ENCODE measurements around the gene HCCS.
"Not testable (repeated sequence)": the region's sequence is repeated elsewhere in the genome, so short reads cannot be mapped to it uniquely, and the experiment has no call there.

Gene HCCS

DNA sequence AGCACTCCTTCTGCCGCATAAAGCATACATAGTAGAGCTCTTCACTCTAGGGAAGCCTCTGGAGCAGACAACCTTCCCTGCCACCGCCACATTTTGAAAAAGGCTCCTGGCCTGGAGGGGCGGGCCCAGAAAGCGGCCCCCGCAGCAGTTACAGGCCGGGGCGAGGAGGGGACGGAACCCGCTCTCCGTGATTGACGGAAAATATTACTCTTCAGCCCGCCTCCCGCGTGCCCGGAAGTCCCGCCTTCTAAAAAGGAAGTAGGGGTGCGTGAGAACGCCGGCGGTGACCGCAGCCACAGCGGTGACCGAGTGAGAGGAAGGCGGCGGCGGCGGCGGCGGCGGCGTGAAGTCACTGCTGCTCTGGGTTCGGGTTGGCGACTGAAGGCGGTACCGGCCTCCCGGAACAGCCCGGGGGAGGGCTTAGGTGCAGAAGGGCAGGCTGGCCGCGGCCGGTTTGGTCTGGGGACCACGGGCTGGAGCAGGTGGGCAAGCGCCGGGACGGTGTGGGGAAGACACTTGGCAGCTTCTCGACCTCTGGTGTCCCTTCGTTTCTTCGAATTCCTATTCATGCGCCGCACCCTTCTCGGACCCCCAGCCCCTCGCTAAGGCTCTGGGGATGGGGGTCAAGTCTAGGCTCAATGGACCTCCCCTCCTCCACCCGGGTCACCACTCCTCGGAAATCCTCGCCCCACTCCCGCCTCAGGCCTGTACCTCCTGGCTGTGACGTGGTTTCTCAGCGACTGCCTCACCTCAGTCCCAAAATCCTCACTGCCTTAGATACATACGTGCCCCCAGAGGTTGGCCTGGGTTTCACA, at the start of gene HCCS:
HCCS (plus strand) TSS at position 296 of the 815 bp plus-strand sequence. CDS start 729 bp downstream, outside the sequence.
- peak; percentile 58 for DNase-seq (ENCODE audit: low read depth)

DNA sequence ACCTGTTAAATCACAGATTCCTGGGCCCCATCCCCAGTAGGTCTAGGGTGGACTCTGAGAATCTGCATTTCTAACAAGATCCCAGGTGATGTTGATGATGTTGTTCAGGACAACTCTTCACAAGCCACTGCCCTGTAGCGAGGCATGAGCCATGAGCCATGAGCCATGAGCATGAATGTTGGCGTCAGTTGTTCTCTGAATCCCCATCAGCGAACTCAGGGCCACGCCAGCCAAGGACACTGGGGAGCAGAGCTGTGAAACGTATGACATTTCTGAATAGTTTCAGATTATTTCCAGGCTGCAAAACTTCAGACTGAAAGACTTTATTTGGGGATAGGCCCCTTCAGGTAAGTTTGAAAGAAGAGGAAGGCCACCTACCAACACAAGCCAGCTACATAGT, 46.9 kb upstream of the HCCS start:
- DNase-seq (ENCODE audit: low read depth) = no peak

DNA sequence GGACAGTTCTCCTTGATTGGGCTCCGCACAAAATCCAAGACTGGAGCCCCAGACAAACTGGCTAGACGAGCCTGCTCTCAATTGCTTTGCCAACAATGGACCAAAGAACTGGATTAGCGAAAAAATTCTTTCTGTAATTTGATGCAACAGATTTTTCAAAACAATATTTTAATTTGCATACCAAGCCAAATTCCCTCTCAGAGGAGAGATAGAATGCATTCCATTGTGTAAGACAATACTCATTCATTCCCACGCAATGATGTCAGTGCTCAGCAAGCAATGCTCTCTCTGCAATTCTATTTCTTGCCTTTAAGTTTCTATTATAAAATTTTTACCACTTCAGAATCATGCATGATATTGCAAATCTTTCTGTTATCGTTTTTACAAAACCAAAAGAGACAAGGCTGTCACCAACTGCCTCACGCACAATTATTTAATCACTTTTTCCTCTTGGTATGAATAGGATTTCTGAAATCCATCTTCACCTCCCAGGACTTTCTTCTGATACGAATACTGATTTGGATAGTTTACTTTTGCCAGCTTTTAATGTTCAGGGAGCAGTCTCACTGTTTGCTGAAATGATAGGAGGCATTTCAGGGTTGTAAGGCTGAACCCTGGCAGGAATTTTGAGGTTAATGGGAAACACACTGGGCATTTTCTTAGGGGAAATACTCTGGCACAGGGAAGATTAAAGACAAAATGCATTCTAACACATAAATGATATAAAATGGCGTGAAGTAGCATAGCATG, 46.1 kb upstream of the HCCS start:
- DNase-seq (ENCODE audit: low read depth) = no peak

DNA sequence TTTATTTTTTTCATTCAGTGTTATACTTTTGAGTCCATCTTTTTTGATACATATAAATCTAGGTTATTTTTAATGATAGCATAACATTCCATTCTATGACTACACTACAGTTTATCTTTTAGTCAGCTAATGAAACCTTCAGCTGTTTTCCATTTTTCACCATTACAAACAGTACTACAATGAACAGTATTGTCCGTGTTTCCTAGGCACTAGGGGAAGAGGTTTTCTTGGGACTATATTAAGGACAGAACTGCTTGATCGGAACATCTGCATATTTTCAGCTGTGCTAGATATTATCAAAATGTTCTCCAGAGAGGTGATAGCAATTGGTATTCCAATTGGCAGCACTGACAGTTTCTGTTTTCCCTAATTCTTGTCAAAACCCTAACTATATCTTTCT, 44.3 kb upstream of the HCCS start:
- DNase-seq (ENCODE audit: low read depth) = no peak

DNA sequence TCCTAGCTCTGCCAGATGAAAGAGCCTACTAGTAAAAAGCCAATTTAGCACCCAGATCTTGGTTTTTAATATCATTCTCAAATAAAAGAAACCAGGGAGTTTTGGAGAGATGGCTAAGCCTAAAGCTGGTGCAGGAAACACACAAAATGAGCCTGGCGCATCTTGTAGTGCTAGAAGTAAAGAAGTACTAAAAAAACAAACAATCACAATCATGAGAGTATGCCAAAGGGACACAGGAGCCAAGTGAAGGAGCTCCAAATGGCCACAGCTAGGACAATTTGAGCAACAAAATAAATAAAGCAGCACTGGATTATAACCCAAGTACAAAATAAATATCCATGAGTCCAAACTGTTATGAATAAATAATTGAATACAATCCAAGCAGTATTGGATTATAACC, 37.8 kb upstream of the HCCS start:
- DNase-seq (ENCODE audit: low read depth) = no peak

DNA sequence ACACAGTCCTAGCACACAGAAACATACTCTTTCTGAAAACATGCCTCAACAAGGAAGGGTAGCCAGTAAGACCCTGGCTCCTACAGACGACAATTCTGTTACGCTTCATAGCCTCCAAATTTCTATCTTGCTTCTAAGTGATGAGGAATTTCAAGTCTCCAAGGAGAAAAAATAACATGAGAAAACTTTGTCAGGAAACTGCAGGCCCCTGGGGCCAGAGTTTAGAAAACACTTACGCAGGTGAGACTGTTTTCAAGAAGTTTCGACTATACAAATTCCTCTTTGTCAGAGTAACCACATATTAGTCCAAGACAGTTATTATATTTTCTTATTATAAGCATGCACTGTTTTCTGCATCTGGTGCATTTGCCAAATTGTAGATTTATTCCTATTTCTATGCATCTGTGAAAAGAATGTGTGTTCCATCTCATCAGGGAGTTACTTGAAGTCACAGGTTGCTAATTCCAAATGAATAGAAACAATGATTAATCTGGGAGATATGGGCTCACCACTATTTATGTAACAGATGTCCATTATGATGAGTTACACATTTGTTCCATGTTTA, 30.3 kb upstream of the HCCS start:
- DNase-seq (ENCODE audit: low read depth) = no peak

DNA sequence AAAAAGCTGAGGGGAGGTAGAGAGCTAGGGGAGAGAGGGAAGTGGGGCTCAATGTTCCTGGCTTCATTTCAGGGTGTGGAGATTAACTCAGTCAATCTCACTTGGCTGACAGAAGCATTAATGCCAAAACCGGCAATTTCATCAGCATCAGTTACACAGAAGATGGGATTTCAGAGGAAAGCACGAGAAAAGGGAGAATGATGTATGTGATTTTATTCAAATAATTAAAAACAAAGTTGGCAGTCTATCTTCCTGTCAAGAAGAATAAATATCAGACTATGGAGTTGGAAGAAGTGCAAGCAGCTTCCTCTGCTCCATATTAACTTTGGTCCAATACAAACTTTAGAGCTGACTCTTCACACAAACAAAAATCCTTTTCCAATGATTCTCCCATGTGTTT, 29.6 kb upstream of the HCCS start:
- DNase-seq (ENCODE audit: low read depth) = no peak

DNA sequence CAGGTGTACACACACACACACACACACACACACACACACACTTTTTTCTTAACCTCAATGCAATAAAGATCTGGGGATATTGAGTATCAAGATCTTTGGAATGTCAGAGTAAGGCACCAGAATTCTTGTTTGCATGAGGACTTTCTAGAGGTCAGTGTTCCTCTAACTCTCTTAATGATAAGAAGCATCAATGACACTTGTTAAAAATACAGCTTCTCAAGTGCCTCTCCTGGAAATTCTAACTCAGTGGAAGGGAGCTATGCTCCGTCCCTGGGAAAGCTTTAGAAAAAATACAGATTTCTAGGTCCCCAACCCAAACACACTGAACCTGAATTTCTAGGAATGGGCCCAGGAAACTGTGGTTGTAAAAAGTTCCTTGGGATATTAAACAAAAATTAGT, 25.8 kb upstream of the HCCS start:
- no peak for DNase-seq (ENCODE audit: low read depth)

DNA sequence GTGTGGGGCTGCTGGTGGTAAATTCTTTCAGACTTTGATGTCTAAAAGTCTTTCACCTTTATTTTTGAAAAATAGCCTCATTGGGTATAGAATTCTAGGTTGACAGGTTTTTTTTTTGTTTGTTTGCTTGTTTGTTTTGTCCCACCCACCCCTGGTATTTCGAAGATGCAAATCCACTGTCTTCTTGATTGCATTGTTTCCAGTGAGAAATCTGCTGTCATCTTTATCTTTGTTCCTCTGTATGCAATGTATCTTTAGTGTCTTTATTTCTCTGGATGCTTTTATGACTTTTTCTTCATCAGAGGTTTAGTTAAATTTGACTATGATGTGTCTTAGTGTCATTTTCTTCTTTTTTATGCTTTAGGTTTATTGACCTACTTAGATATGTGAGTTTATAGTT, 21.3 kb upstream of the HCCS start:
- DNase-seq (ENCODE audit: low read depth) = no peak

DNA sequence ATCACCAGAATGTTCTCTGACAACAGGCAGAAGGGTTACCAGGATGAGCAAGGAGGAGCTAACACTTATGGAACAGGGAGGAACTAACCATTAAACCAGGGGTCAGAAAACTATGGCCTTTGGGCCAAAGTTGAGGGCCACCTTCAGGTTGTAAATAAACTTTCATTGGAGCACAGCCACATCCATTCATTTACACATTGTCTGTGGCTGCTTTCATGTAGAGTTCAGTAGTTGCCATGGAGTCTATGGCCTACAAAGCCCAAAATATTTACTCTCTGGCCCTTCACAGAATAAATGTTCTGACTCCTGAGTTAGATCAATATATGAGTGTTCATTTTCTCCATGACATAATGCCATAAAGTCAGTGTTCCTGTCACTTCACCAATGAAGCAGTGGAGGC, 13.2 kb upstream of the HCCS start:
- DNase-seq (ENCODE audit: low read depth) = no peak

DNA sequence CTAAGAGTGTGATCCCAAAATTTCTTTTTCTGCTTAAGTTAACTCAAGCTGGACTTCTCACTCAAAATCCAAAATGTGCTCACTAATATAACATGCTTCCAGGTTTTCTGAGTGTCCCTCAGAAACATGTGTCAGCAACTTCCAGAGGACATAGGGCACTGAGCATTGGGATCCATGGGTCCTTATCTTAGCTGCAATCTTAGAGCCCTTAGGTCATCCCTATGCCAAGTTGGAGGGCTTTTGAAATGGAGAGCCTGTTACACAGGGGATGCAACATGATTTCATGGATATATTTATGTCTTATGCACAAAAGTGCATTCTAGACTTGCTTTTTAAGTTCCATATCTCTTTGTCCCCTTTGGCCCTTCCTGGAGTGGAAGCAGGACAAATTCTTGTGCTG, 11.7 kb upstream of the HCCS start:
- no peak for DNase-seq (ENCODE audit: low read depth)

DNA sequence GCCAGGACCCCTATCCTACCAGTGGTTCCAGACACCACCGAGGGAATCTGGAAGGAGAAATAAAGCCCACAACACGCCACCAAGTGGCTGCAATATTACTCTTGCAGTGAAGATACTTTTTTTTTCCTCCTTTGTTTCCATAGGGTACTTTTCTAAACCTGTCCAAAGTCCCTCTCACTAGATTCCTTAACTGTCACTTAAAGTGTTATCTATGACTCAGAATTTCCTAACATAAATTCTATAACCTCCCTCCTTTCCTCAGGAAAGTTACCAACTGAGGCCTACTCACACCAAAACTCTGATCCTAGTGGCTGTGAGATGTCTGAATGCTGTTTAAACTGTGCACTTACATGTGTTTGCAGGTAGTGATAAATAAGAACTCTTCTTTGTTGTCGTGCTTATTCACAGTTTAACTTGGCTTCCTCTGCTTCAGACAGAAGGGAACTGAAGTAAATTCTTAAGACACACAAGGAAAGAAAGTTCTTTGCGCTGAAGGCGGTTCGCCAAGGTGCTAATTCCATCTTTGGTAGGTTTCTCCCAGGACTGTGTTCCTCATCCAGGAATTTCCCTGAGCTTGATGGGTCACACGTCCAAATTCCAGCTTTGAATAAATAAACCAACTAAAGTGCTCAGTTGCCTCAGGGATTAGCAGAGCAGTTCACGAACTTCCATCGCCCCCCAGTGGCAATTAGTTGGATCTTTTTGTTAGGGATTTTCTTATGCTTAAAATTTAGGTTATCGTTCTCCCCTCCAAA, 10.7 kb upstream of the HCCS start:
- DNase-seq (ENCODE audit: low read depth) = no peak

DNA sequence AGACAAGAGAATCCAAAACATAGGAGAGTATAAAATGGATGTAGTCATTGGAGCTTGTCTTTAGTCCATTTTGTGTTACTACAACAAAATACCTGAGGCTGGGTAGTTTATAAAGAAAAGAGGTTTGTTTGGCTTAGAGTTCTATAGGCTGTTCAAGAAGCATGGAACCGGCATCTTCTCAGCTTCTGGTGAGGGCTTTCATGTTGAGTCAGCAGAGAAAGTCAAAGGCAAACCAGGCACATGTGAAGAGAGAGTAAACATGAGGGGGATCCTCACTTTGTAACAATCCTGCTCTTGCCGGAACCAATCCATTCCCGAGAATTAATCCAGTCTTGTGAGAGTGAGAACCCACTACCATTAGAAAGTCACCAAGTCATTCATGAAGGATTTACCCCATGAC, 8.1 kb upstream of the HCCS start:
- DNase-seq (ENCODE audit: low read depth) = no peak

DNA sequence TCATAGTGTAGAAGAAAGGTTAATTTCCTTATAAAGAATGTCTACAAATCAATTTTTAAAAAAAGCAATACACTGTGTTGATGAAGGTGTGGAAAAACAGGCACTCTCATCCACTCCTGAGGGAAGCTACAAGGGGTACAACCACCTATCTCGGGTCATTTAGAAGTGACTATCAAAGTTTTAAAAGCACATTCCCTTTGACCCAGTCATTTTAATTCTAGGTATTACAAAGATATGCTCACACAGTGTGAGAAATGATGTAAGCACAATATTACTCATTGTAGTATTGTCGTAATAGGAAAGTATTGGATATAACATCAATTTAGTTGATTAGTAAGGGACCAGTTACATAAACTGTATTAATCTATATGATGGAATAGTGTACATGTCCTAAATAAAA, 7.4 kb upstream of the HCCS start:
- DNase-seq (ENCODE audit: low read depth) = no peak

DNA sequence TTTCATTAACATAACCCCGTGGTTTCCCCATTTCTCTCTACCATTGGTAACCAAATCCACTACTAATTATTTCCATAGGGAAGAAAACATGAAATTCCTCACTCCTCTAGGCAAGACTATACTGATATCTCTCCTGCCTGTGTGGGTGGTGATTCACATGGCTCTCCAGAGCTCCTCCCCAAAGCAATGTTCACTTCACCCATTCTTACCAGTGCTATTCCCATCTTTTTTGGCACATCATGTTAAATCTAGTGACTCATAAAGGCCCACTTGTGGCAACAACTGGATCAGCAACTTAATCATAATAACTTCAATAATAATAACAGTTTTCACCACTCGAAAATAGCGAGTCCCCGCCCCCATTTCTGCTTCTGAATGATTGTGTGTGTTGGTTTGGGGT, 6.1 kb upstream of the HCCS start:
- no peak for DNase-seq (ENCODE audit: low read depth)

DNA sequence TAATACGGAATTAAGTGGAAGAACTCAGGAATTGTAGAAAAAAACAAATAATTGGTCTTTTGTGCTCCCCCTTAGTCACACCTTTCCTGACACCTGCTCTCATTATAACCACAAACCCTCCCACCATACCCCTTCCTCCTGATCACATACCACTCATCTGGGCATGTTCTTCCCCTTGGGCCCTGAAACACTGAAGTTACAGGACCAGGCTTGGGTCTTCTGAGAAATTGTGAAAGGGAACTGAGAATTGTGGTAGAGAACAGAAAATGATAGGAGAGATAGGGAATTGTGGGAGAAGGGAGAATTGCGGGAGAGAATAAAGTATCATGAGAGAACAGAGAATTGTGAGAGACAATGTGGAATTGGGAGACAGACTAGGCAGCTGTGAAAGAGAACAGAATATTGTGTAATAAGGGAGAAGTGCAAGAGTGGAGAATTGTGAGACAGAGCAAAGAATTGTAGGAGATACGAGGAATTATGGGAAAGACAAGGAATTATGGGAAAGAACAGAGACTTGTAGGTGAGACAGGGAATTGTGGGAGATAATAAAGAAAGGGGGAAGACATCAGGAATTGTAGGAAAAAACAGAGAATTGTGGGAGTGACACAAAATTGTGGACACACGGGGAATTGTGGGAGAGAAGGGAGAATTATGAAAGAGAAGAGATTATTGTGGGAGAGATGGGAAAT, 2.7 kb upstream of the HCCS start:
- DNase-seq (ENCODE audit: low read depth) = no peak

DNA sequence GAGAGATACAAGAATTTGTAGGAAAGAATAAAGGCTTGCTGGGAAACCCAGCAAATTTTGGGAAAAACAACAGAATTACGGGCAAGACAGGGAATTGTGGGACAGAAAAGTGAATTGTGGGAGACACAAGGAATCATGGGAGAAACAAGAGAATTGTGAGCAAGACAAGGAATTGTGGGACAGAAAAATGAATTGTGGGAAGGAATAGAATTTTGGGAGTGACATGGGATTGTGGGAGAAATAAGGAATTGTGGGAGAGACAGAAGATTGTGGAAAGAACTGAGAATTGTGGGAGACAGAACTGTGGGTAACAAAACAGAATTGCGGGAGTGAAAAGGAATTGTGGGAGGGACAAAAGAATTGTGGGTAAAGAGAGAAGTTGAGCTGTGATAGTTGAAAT, 1.2 kb upstream of the HCCS start:
- no peak for DNase-seq (ENCODE audit: low read depth)

DNA sequence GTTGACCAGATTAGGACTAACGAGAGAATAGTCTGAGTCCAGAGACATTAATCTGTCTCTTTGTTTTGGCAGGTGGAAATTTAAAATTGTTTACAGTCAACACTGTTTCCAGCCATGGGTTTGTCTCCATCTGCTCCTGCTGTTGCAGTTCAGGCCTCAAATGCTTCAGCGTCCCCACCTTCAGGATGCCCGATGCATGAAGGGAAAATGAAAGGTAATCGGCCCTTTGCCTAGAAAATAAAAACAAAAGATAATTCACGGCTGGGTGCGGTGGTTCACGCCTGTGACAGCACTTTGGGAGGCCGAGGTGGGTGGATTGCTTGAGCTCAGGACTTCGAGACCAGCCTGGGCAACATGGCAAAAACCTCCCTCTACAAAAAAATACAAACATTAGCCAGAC, 815 bp downstream of the HCCS start:
- DNase-seq (ENCODE audit: low read depth) = no peak

DNA sequence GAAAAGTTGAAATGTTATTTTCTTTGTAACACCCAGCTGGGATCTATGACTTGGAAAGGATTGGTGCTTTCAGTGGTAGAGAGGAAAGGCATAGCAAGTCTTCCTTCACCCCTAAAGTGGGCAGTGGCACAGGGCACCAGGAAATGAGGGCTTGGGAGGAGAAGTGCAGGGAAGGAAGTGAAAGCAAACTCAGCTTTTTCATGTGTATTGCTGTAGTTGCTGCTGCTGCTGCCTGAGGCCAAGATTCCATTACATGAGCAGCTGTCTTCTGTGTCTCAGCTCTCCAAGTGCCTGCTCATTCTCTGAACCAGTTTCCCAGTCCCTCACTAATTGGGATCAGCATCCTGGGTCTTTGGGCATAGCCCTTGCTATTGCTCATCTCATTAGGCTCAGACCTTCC, 2.6 kb downstream of the HCCS start:
- no peak for DNase-seq (ENCODE audit: low read depth)

DNA sequence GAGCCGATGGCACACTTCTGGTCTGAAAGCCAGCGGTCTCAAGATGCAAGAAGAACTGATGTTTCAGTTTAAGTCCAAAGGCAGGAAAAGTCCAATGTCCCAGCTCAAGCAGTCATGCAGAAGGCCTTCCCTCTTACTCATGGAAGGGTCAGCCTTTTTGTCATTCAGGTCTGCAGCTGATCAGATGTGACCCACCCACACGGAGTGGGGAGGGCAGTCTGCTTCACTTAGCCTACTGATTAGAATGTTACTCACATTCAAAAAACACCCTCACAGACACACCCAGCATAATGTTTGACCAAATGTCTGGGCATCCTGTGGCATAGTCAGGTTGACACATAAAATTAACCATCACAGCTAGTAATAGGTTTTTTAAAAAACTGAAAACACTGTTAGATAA, 6.6 kb downstream of the HCCS start:
- DNase-seq (ENCODE audit: low read depth) = no peak

DNA sequence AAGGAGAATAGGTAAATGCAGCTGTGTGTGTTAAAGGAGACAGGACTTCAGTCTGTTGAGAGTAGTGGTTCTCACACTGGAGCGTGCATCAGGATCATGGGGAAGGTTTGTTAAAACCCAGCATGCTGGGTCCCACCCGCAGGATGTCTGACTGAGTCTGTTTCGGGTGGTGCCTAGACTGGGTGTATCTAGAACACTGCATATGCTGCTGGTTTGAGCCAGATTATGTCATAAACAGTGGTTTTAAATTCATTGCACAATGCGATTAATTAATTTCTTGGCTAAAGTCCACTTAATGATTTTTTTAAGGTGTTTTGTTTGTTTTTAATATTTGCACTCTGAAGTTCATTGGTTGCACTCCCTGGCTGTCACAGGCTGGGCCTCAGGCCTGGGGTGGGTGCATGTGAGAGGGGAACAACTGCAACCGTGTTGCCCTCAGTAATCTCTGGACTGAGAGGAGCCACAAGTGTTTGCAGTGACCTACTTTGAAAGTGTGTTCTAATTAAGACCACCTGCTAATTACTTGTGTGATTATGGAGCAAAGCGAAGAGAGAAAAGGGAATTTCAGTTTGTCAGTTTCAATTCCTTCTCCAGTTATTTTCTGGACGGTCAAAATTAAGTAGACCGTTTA, 8.3 kb downstream of the HCCS start:
- DNase-seq (ENCODE audit: low read depth) = no peak

DNA sequence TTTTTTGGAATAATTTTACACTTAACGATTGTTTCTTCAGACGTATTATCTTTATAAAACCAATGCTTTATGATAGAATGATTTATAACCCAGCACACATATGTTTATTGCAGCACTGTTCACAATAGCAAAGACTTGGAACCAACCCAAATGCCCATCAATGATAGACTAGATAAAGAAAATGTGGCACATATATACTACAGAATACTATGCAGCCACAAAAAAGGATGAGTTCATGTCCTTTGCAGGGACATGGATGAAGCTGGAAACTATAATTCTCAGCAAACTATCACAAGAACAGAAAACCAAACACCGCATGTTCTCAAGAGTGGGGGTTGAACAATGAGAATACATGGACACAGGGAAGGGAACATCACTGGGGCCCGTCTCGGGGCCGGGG, 12.0 kb downstream of the HCCS start:
- not testable (repeated sequence) for DNase-seq (ENCODE audit: low read depth)
